ENCODE measurements around the gene PLEKHA8.

Gene PLEKHA8

GRCh38 chr7:30148951-30149459, 120.8 kb downstream of the PLEKHA8 start:
- WGBS (ENCODE audit: extremely low coverage, insufficient coverage, insufficient read length): no CpG with 5 or more reads among the region's 13 CpGs
- Histone ChIP-seq H3K4me2 (ENCODE audit: low read length) (no peak overlapping the region), H3K36me3 (ENCODE audit: control insufficient read depth in 1 of 2, insufficient read depth in 2 of 2, low read length in 2 of 2) (no peaks in the 10 kb centered on the region), H3K79me1 (ENCODE audit: low read length) (no peaks in the 10 kb centered on the region), H3K18ac (ENCODE audit: low read length) (no peak overlapping the region), H3K4ac (ENCODE audit: low read depth, low read length) (no peak overlapping the region), H3K14ac (ENCODE audit: low read length) (no peak overlapping the region), H3K23ac (ENCODE audit: low read length) (no peak overlapping the region), H3K4me1 (ENCODE audit: control insufficient read depth in 1 of 2, insufficient read depth in 2 of 2, low read length in 2 of 2) (no peaks in the 10 kb centered on the region), H3K27ac (ENCODE audit: low read depth, low read length) (no peak overlapping the region), H2AFZ (ENCODE audit: insufficient read depth, low read length, poor library complexity) (no peak overlapping the region), H2BK12ac (ENCODE audit: low read length) (no peak overlapping the region), H3K9me3 (ENCODE audit: insufficient read depth, low read depth, low read length) (no peaks in the 10 kb centered on the region), H4K91ac (ENCODE audit: low read depth, low read length) (no peak overlapping the region), H4K12ac (ENCODE audit: low read depth, low read length) (no peak overlapping the region), H2BK5ac (ENCODE audit: low read depth, low read length, poor library complexity) (no peak overlapping the region), H3K79me2 (ENCODE audit: control insufficient read depth, insufficient read depth, low read length, poor library complexity) (no peaks in the 10 kb centered on the region), H3K27me3 (ENCODE audit: insufficient read depth, low read length) (no peaks in the 10 kb centered on the region), H3K9ac (ENCODE audit: low read length) (no peak overlapping the region), H3K4me3 (ENCODE audit: low read depth, low read length) (no peak overlapping the region), H2BK120ac (ENCODE audit: insufficient read depth, low read length, poor library complexity) (no peak overlapping the region), H4K8ac (ENCODE audit: low read depth, low read length) (no peak overlapping the region), H2AK5ac (ENCODE audit: low read length) (no peak overlapping the region)
- peak in 1 of 2 donors; percentile 38 for DNase-seq

DNA sequence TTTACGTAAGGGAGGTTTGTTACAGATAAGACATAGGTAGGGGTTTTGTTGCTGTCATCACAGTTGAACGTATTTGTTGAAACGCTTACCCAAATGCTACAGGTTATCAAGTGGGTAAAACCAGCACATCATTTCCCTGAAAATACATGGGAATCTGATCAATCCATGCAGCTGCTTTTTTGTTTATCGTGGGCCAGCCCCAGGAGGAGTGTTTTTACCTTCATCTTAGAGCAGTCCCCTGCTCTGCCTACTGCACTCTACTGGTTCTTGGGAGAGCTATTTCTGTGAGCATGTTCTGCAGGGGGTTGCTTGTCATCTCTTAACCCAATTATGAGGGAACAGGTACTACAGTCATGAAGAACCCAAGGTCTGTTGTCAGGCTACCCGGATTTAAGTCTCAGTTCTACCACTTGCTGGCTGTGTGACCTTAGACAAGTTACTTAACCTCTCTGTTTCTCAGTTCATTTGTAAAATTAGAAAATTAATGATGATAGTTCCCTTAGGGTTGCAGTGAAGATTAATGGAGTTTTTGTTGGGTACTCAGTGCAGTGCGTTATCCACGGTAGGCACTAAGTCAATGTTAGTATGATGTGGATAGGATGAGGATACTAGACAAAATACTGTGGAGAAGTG, 121.5 kb downstream of the PLEKHA8 start:
- DNase-seq: no peak
- H4K12ac ChIP-seq (ENCODE audit: low read depth, low read length): no peak overlapping the region
- no CpG with 5 or more reads among the region's 7 CpGs for WGBS (ENCODE audit: extremely low coverage, insufficient coverage, insufficient read length)

DNA sequence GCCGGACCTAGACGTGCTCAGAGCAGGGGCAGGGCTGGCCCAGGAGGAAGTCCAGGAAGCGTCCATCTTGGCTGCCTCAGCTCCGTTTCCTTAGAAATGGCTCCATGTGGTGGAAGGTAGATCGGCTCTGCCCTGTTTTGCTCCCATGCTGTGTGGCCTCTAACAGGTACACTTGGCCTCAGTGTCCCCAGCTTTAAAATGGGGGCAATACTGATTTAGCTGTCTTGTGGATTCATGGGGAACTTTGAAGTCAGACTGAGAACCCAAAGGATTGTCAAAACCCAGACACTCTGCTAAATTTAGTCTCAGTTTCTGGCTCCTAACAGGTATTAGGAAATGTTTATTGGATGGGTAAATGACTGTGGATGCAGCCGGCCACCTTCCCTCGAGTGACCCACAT, 122.5 kb downstream of the PLEKHA8 start:
- no peak overlapping the region for H2AK5ac ChIP-seq (ENCODE audit: low read length)
- no peak overlapping the region for H4K8ac ChIP-seq (ENCODE audit: low read depth, low read length)
- H3K4me3 ChIP-seq (ENCODE audit: low read depth, low read length): peak overlapping the region; percentile 39
- no peak overlapping the region for H2AFZ ChIP-seq (ENCODE audit: insufficient read depth, low read length, poor library complexity)
- H3K79me1 ChIP-seq (ENCODE audit: low read length): no peaks in the 10 kb centered on the region
- H2BK12ac ChIP-seq (ENCODE audit: low read length): no peak overlapping the region
- H3K4ac ChIP-seq (ENCODE audit: low read depth, low read length): no peak overlapping the region
- H3K27ac ChIP-seq (ENCODE audit: low read depth, low read length): no peak overlapping the region
- no peaks in the 10 kb centered on the region for H3K4me1 ChIP-seq (ENCODE audit: control insufficient read depth in 1 of 2, insufficient read depth in 2 of 2, low read length in 2 of 2)
- no peak for DNase-seq
- no peak overlapping the region for H2BK120ac ChIP-seq (ENCODE audit: insufficient read depth, low read length, poor library complexity)
- no peak overlapping the region for H3K14ac ChIP-seq (ENCODE audit: low read length)
- H3K27me3 ChIP-seq (ENCODE audit: insufficient read depth, low read length): no peaks in the 10 kb centered on the region
- H3K9ac ChIP-seq (ENCODE audit: low read length): no peak overlapping the region
- no peak overlapping the region for H2BK5ac ChIP-seq (ENCODE audit: low read depth, low read length, poor library complexity)
- no CpG with 5 or more reads among the region's 7 CpGs for WGBS (ENCODE audit: extremely low coverage, insufficient coverage, insufficient read length)
- H3K36me3 ChIP-seq (ENCODE audit: control insufficient read depth in 1 of 2, insufficient read depth in 2 of 2, low read length in 2 of 2): no peaks in the 10 kb centered on the region
- H4K91ac ChIP-seq (ENCODE audit: low read depth, low read length): no peak overlapping the region
- H3K23ac ChIP-seq (ENCODE audit: low read length): no peak overlapping the region
- no peaks in the 10 kb centered on the region for H3K79me2 ChIP-seq (ENCODE audit: control insufficient read depth, insufficient read depth, low read length, poor library complexity)
- H4K12ac ChIP-seq (ENCODE audit: low read depth, low read length): no peak overlapping the region
- H3K4me2 ChIP-seq (ENCODE audit: low read length): no peak overlapping the region
- H3K18ac ChIP-seq (ENCODE audit: low read length): no peak overlapping the region
- H3K9me3 ChIP-seq (ENCODE audit: insufficient read depth, low read depth, low read length): no peaks in the 10 kb centered on the region

More for the DNA sequence above, 121.5 kb downstream of the PLEKHA8 start:
- H2AK5ac ChIP-seq (ENCODE audit: low read length): no peak overlapping the region
- no peaks in the 10 kb centered on the region for H3K4me1 ChIP-seq (ENCODE audit: control insufficient read depth in 1 of 2, insufficient read depth in 2 of 2, low read length in 2 of 2)
- H3K79me2 ChIP-seq (ENCODE audit: control insufficient read depth, insufficient read depth, low read length, poor library complexity): no peaks in the 10 kb centered on the region
- H4K91ac ChIP-seq (ENCODE audit: low read depth, low read length): no peak overlapping the region
- H3K9ac ChIP-seq (ENCODE audit: low read length): no peak overlapping the region
- H3K9me3 ChIP-seq (ENCODE audit: insufficient read depth, low read depth, low read length): no peaks in the 10 kb centered on the region
- H2BK5ac ChIP-seq (ENCODE audit: low read depth, low read length, poor library complexity): no peak overlapping the region
- no peak overlapping the region for H2AFZ ChIP-seq (ENCODE audit: insufficient read depth, low read length, poor library complexity)
- H3K14ac ChIP-seq (ENCODE audit: low read length): no peak overlapping the region
- no peak overlapping the region for H3K4ac ChIP-seq (ENCODE audit: low read depth, low read length)
- H4K8ac ChIP-seq (ENCODE audit: low read depth, low read length): no peak overlapping the region
- H3K27ac ChIP-seq (ENCODE audit: low read depth, low read length): no peak overlapping the region
- H3K4me2 ChIP-seq (ENCODE audit: low read length): no peak overlapping the region
- H3K23ac ChIP-seq (ENCODE audit: low read length): no peak overlapping the region
- no peak overlapping the region for H3K4me3 ChIP-seq (ENCODE audit: low read depth, low read length)
- H3K27me3 ChIP-seq (ENCODE audit: insufficient read depth, low read length): no peaks in the 10 kb centered on the region
- no peaks in the 10 kb centered on the region for H3K36me3 ChIP-seq (ENCODE audit: control insufficient read depth in 1 of 2, insufficient read depth in 2 of 2, low read length in 2 of 2)
- H3K79me1 ChIP-seq (ENCODE audit: low read length): no peaks in the 10 kb centered on the region
- no peak overlapping the region for H2BK120ac ChIP-seq (ENCODE audit: insufficient read depth, low read length, poor library complexity)
- no peak overlapping the region for H3K18ac ChIP-seq (ENCODE audit: low read length)
- H2BK12ac ChIP-seq (ENCODE audit: low read length): no peak overlapping the region

GRCh38 chr7:30154111-30154587, 125.9 kb downstream of the PLEKHA8 start:
- no peak for DNase-seq
- no peaks in the 10 kb centered on the region for H3K9me3 ChIP-seq (ENCODE audit: insufficient read depth, low read depth, low read length)
- no CpG with 5 or more reads among the region's 9 CpGs for WGBS (ENCODE audit: extremely low coverage, insufficient coverage, insufficient read length)

More at GRCh38 chr7:30154111-30154587, 125.9 kb downstream of the PLEKHA8 start:
- no peak overlapping the region for H3K18ac ChIP-seq (ENCODE audit: low read length)
- no peaks in the 10 kb centered on the region for H3K27me3 ChIP-seq (ENCODE audit: insufficient read depth, low read length)
- H2BK120ac ChIP-seq (ENCODE audit: insufficient read depth, low read length, poor library complexity): no peak overlapping the region
- no peak overlapping the region for H3K4ac ChIP-seq (ENCODE audit: low read depth, low read length)
- no peak overlapping the region for H2BK12ac ChIP-seq (ENCODE audit: low read length)
- H2AFZ ChIP-seq (ENCODE audit: insufficient read depth, low read length, poor library complexity): no peak overlapping the region
- no peak overlapping the region for H4K8ac ChIP-seq (ENCODE audit: low read depth, low read length)
- H3K79me2 ChIP-seq (ENCODE audit: control insufficient read depth, insufficient read depth, low read length, poor library complexity): no peaks in the 10 kb centered on the region
- H2BK5ac ChIP-seq (ENCODE audit: low read depth, low read length, poor library complexity): no peak overlapping the region
- no peak overlapping the region for H3K27ac ChIP-seq (ENCODE audit: low read depth, low read length)
- no peak overlapping the region for H2AK5ac ChIP-seq (ENCODE audit: low read length)
- H4K91ac ChIP-seq (ENCODE audit: low read depth, low read length): no peak overlapping the region
- no peak overlapping the region for H3K9ac ChIP-seq (ENCODE audit: low read length)
- H3K4me1 ChIP-seq (ENCODE audit: control insufficient read depth in 1 of 2, insufficient read depth in 2 of 2, low read length in 2 of 2): no peaks in the 10 kb centered on the region
- no peak overlapping the region for H3K23ac ChIP-seq (ENCODE audit: low read length)
- H3K79me1 ChIP-seq (ENCODE audit: low read length): no peaks in the 10 kb centered on the region
- no peak overlapping the region for H4K12ac ChIP-seq (ENCODE audit: low read depth, low read length)
- no peak overlapping the region for H3K4me3 ChIP-seq (ENCODE audit: low read depth, low read length)
- no peak overlapping the region for H3K14ac ChIP-seq (ENCODE audit: low read length)
- H3K36me3 ChIP-seq (ENCODE audit: control insufficient read depth in 1 of 2, insufficient read depth in 2 of 2, low read length in 2 of 2): no peaks in the 10 kb centered on the region
- H3K4me2 ChIP-seq (ENCODE audit: low read length): no peak overlapping the region
